WTC11 (cell line): ENCODE measurements around the gene UBE2H.

Experiments
- CTCF ChIP-seq: fragments of 200-600 bp; IDR thresholded peaks from 2 replicates; pipeline ENCODE4 v1.8.0; 2022; ENCODE audit warnings: antibody characterized with exemption
- NFE2L1 ChIP-seq: sonication (generic); formaldehyde crosslinking; IDR thresholded peaks from 2 replicates; pipeline ENCODE4 v1.8.1; 2023; ENCODE audit warnings: missing genetic modification reagents
- SP1 ChIP-seq: sonication (generic); formaldehyde crosslinking; conservative IDR thresholded peaks from 2 replicates; pipeline ENCODE4 v1.8.1; 2022; ENCODE audit warnings: missing genetic modification reagents
- TCF7 ChIP-seq: sonication (generic); formaldehyde crosslinking; IDR thresholded peaks from 2 replicates; pipeline ENCODE4 v1.8.0; 2022; ENCODE audit warnings: mild to moderate bottlenecking, low read depth, missing genetic modification reagents, moderate library complexity

- no peak for TF ChIP-seq CTCF
- TF ChIP-seq SP1 (CRISPR knock-in tag): no peak
- no peak for TF ChIP-seq TCF7 (CRISPR knock-in tag)
- no peak for TF ChIP-seq NFE2L1
Measured at GRCh38 chr7:129877146-129877792, 75.5 kb downstream of the UBE2H start.
